Neuronal stem cell (in vitro differentiated cells): ENCODE results near the gene MMD.

Experiments
- DNase-seq: peaks from one replicate; pipeline ENCODE4 v3.0.0-alpha.2; 2013; ENCODE audit warnings: low spot score
- H2AFZ ChIP-seq: one replicate; pipeline ENCODE4 v1.6.1; 2013; ENCODE audit warnings: mild to moderate bottlenecking, low read length, inconsistent platforms
- H2AK5ac ChIP-seq: 2 replicates; pipeline ENCODE4 v1.6.1; 2013; ENCODE audit warnings: low read depth, mild to moderate bottlenecking, inconsistent platforms, low read length, moderate library complexity, mixed read lengths
- H2BK120ac ChIP-seq: 2 replicates; pipeline ENCODE4 v1.6.1; 2013; ENCODE audit warnings: low read depth, mild to moderate bottlenecking, inconsistent platforms, low read length, moderate library complexity, mixed read lengths
- H2BK12ac ChIP-seq: one replicate; pipeline ENCODE4 v1.6.1; 2013; ENCODE audit warnings: low read length, inconsistent platforms
- H2BK15ac ChIP-seq: 2 replicates; pipeline ENCODE4 v1.6.1; 2013; ENCODE audit warnings: mild to moderate bottlenecking, low read length, inconsistent platforms, mixed read lengths
- H2BK5ac ChIP-seq: one replicate; pipeline ENCODE4 v1.6.1; 2013; ENCODE audit warnings: inconsistent platforms, mild to moderate bottlenecking, low read length, moderate library complexity
- H3K14ac ChIP-seq: one replicate; pipeline ENCODE4 v1.6.1; 2013; ENCODE audit warnings: low read length, inconsistent platforms
- H3K18ac ChIP-seq: 2 replicates; pipeline ENCODE4 v1.6.1; 2013; ENCODE audit warnings: low read length, inconsistent platforms
- H3K23ac ChIP-seq: 2 replicates; pipeline ENCODE4 v1.6.1; 2013; ENCODE audit warnings: low read depth, mild to moderate bottlenecking, mixed read lengths, low read length, inconsistent platforms; ENCODE audit not compliant: poor library complexity
- H3K27ac ChIP-seq: replicated peaks from 3 replicates; pipeline ENCODE4 v1.5.1; 2013; ENCODE audit warnings: low read length, inconsistent platforms
- H3K27me3 ChIP-seq, 3 experiments: 2 replicates each; pipeline ENCODE4 v1.6.1; 2013; ENCODE audit warnings: low read length in 3 of 3, mild to moderate bottlenecking in 2 of 3, inconsistent platforms in 1 of 3, low read depth in 1 of 3, mixed read lengths in 1 of 3, moderate library complexity in 1 of 3; ENCODE audit not compliant: control insufficient read depth in 3 of 3, insufficient read depth in 3 of 3
- H3K36me3 ChIP-seq, 2 donors: replicated peaks in 1 of 2; 2 replicates each; pipeline ENCODE4 v1.6.1; 2013; ENCODE audit warnings: low read length in 2 of 2; ENCODE audit not compliant: control insufficient read depth in 2 of 2, insufficient read depth in 2 of 2
- H3K4ac ChIP-seq: 2 replicates; pipeline ENCODE4 v1.6.1; 2013; ENCODE audit warnings: inconsistent platforms, mild to moderate bottlenecking, low read length, moderate library complexity
- H3K4me1 ChIP-seq, 2 donors: 1 replicate in 1 of 2; 2 replicates in 1 of 2; pipeline ENCODE4 v1.6.1; 2013; ENCODE audit warnings: low read length in 2 of 2, low read depth in 1 of 2; ENCODE audit not compliant: control insufficient read depth in 2 of 2, insufficient read depth in 1 of 2
- H3K4me2 ChIP-seq: one replicate; pipeline ENCODE4 v1.6.1; 2013; ENCODE audit warnings: mild to moderate bottlenecking, low read length, inconsistent platforms; ENCODE audit not compliant: insufficient read depth, poor library complexity, severe bottlenecking
- H3K4me3 ChIP-seq, 2 donors: 2 replicates each; pipeline ENCODE4 v1.5.1; 2013; ENCODE audit warnings: low read length in 2 of 2, mild to moderate bottlenecking in 2 of 2, inconsistent platforms in 1 of 2, moderate library complexity in 1 of 2
- H3K79me1 ChIP-seq: one replicate; pipeline ENCODE4 v1.6.1; 2013; ENCODE audit warnings: low read depth, mild to moderate bottlenecking, inconsistent platforms, low read length, moderate library complexity
- H3K9ac ChIP-seq: one replicate; pipeline ENCODE4 v1.6.1; 2013; ENCODE audit warnings: mild to moderate bottlenecking, low read depth, low read length, inconsistent platforms; ENCODE audit not compliant: poor library complexity
- H3K9me3 ChIP-seq, 2 donors: replicated peaks in 1 of 2; 2 replicates each; pipeline versions ENCODE3 to v1.6.1; 2013; ENCODE audit warnings: low read length in 2 of 2, mild to moderate bottlenecking in 2 of 2, inconsistent platforms in 1 of 2, low read depth in 1 of 2, mixed read lengths in 1 of 2, moderate library complexity in 1 of 2; ENCODE audit not compliant: control insufficient read depth in 2 of 2, insufficient read depth in 1 of 2
- H4K8ac ChIP-seq: one replicate; pipeline ENCODE4 v1.6.1; 2013; ENCODE audit warnings: low read depth, mild to moderate bottlenecking, inconsistent platforms, low read length, moderate library complexity
- H4K91ac ChIP-seq: one replicate; pipeline ENCODE4 v1.6.1; 2013; ENCODE audit warnings: low read length, low read depth, mild to moderate bottlenecking, inconsistent platforms; ENCODE audit not compliant: poor library complexity
- WGBS, 2 donors: extraction: QIAGEN DNeasy Blood & Tissue Kit; methylation state at CpG; one replicate each; pipeline ENCODE4 v1.1.7; 2013; ENCODE audit warnings: missing lambda C conversion rate in 2 of 2, mixed read lengths in 1 of 2; ENCODE audit not compliant: insufficient read length in 2 of 2, insufficient replicate concordance in 1 of 2; ENCODE audit errors: extremely low coverage in 2 of 2; 5-methylcytosine and 5-hydroxymethylcytosine counted together

The MMD gene

GRCh38 chr17:55411463-55411855 is 10.2 kb downstream of the MMD start:
- no peak overlapping the region for H2BK120ac ChIP-seq
- no peak overlapping the region for H2BK5ac ChIP-seq
- no CpG with 5 or more reads among the region's 1 CpG for WGBS, 2 donors
- peaks cover 0 to 2% of the 10 kb centered on the region in 2 donors for H3K4me1 ChIP-seq
- H3K27me3 ChIP-seq = no peaks in the 10 kb centered on the region
- no peak overlapping the region for H4K8ac ChIP-seq
- H3K4me2 ChIP-seq = no peak overlapping the region
- peaks cover 0 to 11% of the 10 kb centered on the region in 2 donors for H3K9me3 ChIP-seq
- H3K23ac ChIP-seq = no peak overlapping the region
- no peak for DNase-seq
- no peak overlapping the region for H2BK15ac ChIP-seq
- H3K4ac ChIP-seq = no peak overlapping the region
- H3K18ac ChIP-seq = no peak overlapping the region
- H2AK5ac ChIP-seq = no peak overlapping the region
- H3K27ac ChIP-seq = no peak overlapping the region
- H3K4me3 ChIP-seq = no peak overlapping the region
- no peak overlapping the region for H3K9ac ChIP-seq
- peaks cover 2% of the 10 kb centered on the region for H3K79me1 ChIP-seq
- no peak overlapping the region for H4K91ac ChIP-seq
- no peak overlapping the region for H3K14ac ChIP-seq
- H2BK12ac ChIP-seq = no peak overlapping the region
- no peak overlapping the region for H2AFZ ChIP-seq
- peaks cover 28 to 81% of the 10 kb centered on the region in 2 donors for H3K36me3 ChIP-seq

- no peak overlapping the region for H3K18ac ChIP-seq
- H2BK12ac ChIP-seq = no peak overlapping the region
- H3K36me3 ChIP-seq = peaks cover 28 to 87% of the 10 kb centered on the region in 2 donors
- no peak overlapping the region for H3K4ac ChIP-seq
- no peak overlapping the region for H2AFZ ChIP-seq
- H2BK15ac ChIP-seq = no peak overlapping the region
- H3K9me3 ChIP-seq = peaks cover 0 to 5% of the 10 kb centered on the region in 2 donors
- no peak overlapping the region for H4K8ac ChIP-seq
- peaks cover 0 to 2% of the 10 kb centered on the region in 2 donors for H3K4me1 ChIP-seq
- no peak overlapping the region for H3K4me3 ChIP-seq
- H3K4me2 ChIP-seq = no peak overlapping the region
- no peak overlapping the region for H3K27ac ChIP-seq
- peaks cover 2% of the 10 kb centered on the region for H3K79me1 ChIP-seq
- no peak overlapping the region for H3K23ac ChIP-seq
- no peak overlapping the region for H3K9ac ChIP-seq
- H2BK120ac ChIP-seq = no peak overlapping the region
- H3K27me3 ChIP-seq = no peaks in the 10 kb centered on the region
- H3K14ac ChIP-seq = no peak overlapping the region
- no peak for DNase-seq
- no peak overlapping the region for H2BK5ac ChIP-seq
- H4K91ac ChIP-seq = no peak overlapping the region
- no CpG with 5 or more reads among the region's 5 CpGs for WGBS, 2 donors
- no peak overlapping the region for H2AK5ac ChIP-seq
Measured at GRCh38 chr17:55410722-55411462, 10.7 kb downstream of the MMD start.

- Histone ChIP-seq H3K9ac (no peak overlapping the region), H3K36me3 (peaks cover 28 to 96% of the 10 kb centered on the region in 2 donors), H4K8ac (no peak overlapping the region), H3K23ac (no peak overlapping the region), H3K9me3 (no peaks in the 10 kb centered on the region), H2BK12ac (no peak overlapping the region), H2BK120ac (no peak overlapping the region), H2AK5ac (no peak overlapping the region), H4K91ac (no peak overlapping the region), H3K27ac (no peak overlapping the region), H3K4me3 (no peak overlapping the region), H3K4ac (no peak overlapping the region), H3K79me1 (peaks cover 2% of the 10 kb centered on the region), H2BK15ac (no peak overlapping the region), H3K27me3 (no peaks in the 10 kb centered on the region), H3K4me2 (no peak overlapping the region), H3K4me1 (no peaks in the 10 kb centered on the region), H2BK5ac (no peak overlapping the region), H3K14ac (no peak overlapping the region), H2AFZ (no peak overlapping the region), H3K18ac (no peak overlapping the region)
- DNase-seq = no peak
- WGBS, 2 donors = no CpG with 5 or more reads among the region's 4 CpGs
Measured at GRCh38 chr17:55409030-55409800, 12.4 kb downstream of the MMD start.
